WTC11 (cell line): ENCODE results near the gene AKT3. TPM values are rescaled to one million over a fixed set of nuclear protein-coding genes. Genes with fewer than 3 reads are reported as not detected.
A peak's percentile ranks its signal among the peaks of the same experiment; 100 is the strongest.

Source experiments
- ATAC-seq: fragments of 200-7000 bp; cut with Tn5 transposase; 2 replicates; pipeline ENCODE4 v1.10.0; 2021; ENCODE audit warnings: mild to moderate bottlenecking, moderate library complexity
- CTCF ChIA-PET: fragments of 300-600 bp; sonication (Branson Sonifier 250); formaldehyde crosslinking; loops from one replicate; lab custom pipeline; 2021; ENCODE audit warnings: antibody characterized with exemption; lab: Charles Lee
- POLR2A ChIA-PET: fragments of 350-600 bp; sonication (Branson Sonifier 250); formaldehyde crosslinking; loops from one replicate; lab custom pipeline; 2021; ENCODE audit warnings: antibody characterized with exemption; lab: Charles Lee
- DNase-seq: peaks from one replicate; pipeline ENCODE4 v3.0.0; 2021; ENCODE audit warnings: low spot score
- H3K27ac Mint-ChIP-seq: 2 replicates; pipeline ENCODE4 v1.8.0; 2021; ENCODE audit warnings: mixed read lengths
- H3K27me3 Mint-ChIP-seq: 2 replicates; pipeline ENCODE4 v1.8.0; 2021; ENCODE audit warnings: low read depth, mild to moderate bottlenecking, moderate library complexity, mixed read lengths
- H3K36me3 Mint-ChIP-seq: 2 replicates; pipeline ENCODE4 v1.8.0; 2021; ENCODE audit warnings: mixed read lengths
- H3K4me1 Mint-ChIP-seq: 2 replicates; pipeline ENCODE4 v1.8.0; 2022; ENCODE audit warnings: mixed read lengths
- H3K4me3 Mint-ChIP-seq: 2 replicates; pipeline ENCODE4 v1.8.0; 2021; ENCODE audit warnings: mild to moderate bottlenecking, moderate library complexity, mixed read lengths
- H3K9me3 Mint-ChIP-seq: 2 replicates; pipeline ENCODE4 v1.8.0; 2021; ENCODE audit warnings: mixed read lengths
- ATF6 ChIP-seq: sonication (generic); formaldehyde crosslinking; IDR thresholded peaks from 2 replicates; pipeline ENCODE4 v1.8.1; 2023; ENCODE audit warnings: mild to moderate bottlenecking, missing genetic modification reagents
- E2F4 ChIP-seq: sonication (generic); formaldehyde crosslinking; IDR thresholded peaks from 2 replicates; pipeline ENCODE4 v1.8.1; 2022; ENCODE audit warnings: low read depth, mild to moderate bottlenecking, moderate library complexity, missing genetic modification reagents, borderline replicate concordance
- ELF4 ChIP-seq: sonication (generic); formaldehyde crosslinking; IDR thresholded peaks from 2 replicates; pipeline ENCODE4 v1.8.1; 2022; ENCODE audit warnings: low read depth, mild to moderate bottlenecking, moderate library complexity, missing genetic modification reagents
- FOXP1 ChIP-seq: sonication (generic); formaldehyde crosslinking; IDR thresholded peaks from 2 replicates; pipeline ENCODE4 v1.8.0; 2022; ENCODE audit warnings: missing genetic modification reagents, mild to moderate bottlenecking, moderate library complexity, borderline replicate concordance
- FOXP4 ChIP-seq: sonication (generic); formaldehyde crosslinking; IDR thresholded peaks from 2 replicates; pipeline ENCODE4 v1.8.0; 2022; ENCODE audit warnings: mild to moderate bottlenecking, missing genetic modification reagents
- GABPB1 ChIP-seq: sonication (generic); formaldehyde crosslinking; IDR thresholded peaks from 2 replicates; pipeline ENCODE4 v1.8.1; 2023; ENCODE audit warnings: mild to moderate bottlenecking, missing genetic modification reagents
- GRHL2 ChIP-seq: fragments of 250-450 bp; sonication (Bioruptor Pico); IDR thresholded peaks from 2 replicates; pipeline ENCODE4 v1.8.0; 2022; ENCODE audit warnings: mild to moderate bottlenecking, moderate library complexity; ENCODE audit not compliant: insufficient replicate concordance, severe bottlenecking
- HMGA2 ChIP-seq: fragments of 250-450 bp; sonication (Bioruptor Pico); IDR thresholded peaks from 2 replicates; pipeline ENCODE4 v1.4.0; 2021; ENCODE audit warnings: mild to moderate bottlenecking, moderate library complexity
- NFYB ChIP-seq: sonication (generic); formaldehyde crosslinking; conservative IDR thresholded peaks from 2 replicates; pipeline ENCODE4 v1.8.0; 2022; ENCODE audit warnings: low read depth, missing genetic modification reagents
- NR3C1 ChIP-seq: sonication (generic); formaldehyde crosslinking; conservative IDR thresholded peaks from 2 replicates; pipeline ENCODE4 v1.8.1; 2023; ENCODE audit warnings: low read depth, mild to moderate bottlenecking, missing genetic modification reagents
- OVOL2 ChIP-seq: fragments of 250-450 bp; sonication (Bioruptor Pico); IDR thresholded peaks from 2 replicates; pipeline ENCODE4 v1.9.0; 2021; ENCODE audit warnings: mild to moderate bottlenecking, borderline replicate concordance
- PREB ChIP-seq: sonication (generic); formaldehyde crosslinking; IDR thresholded peaks from 2 replicates; pipeline ENCODE4 v1.8.1; 2022; ENCODE audit warnings: mild to moderate bottlenecking, missing genetic modification reagents, moderate library complexity, borderline replicate concordance
- PRRX2 ChIP-seq: fragments of 250-450 bp; sonication (Bioruptor Pico); IDR thresholded peaks from 2 replicates; pipeline ENCODE4 v1.8.0; 2021; ENCODE audit warnings: mild to moderate bottlenecking
- SMAD3 ChIP-seq: sonication (generic); formaldehyde crosslinking; IDR thresholded peaks from 2 replicates; pipeline ENCODE4 v1.8.0; 2022; ENCODE audit warnings: missing genetic modification reagents, mild to moderate bottlenecking, borderline replicate concordance
- TCF7 ChIP-seq: sonication (generic); formaldehyde crosslinking; IDR thresholded peaks from 2 replicates; pipeline ENCODE4 v1.8.0; 2022; ENCODE audit warnings: mild to moderate bottlenecking, low read depth, missing genetic modification reagents, moderate library complexity
- USF2 ChIP-seq: sonication (generic); formaldehyde crosslinking; IDR thresholded peaks from 2 replicates; pipeline ENCODE4 v1.8.1; 2023; ENCODE audit warnings: mild to moderate bottlenecking, missing genetic modification reagents, moderate library complexity
- ZNF263 ChIP-seq: sonication (generic); formaldehyde crosslinking; IDR thresholded peaks from 2 replicates; pipeline ENCODE4 v1.8.1; 2022; ENCODE audit warnings: low read depth, mild to moderate bottlenecking, moderate library complexity, missing genetic modification reagents
- ZNF317 ChIP-seq: sonication (generic); formaldehyde crosslinking; IDR thresholded peaks from 2 replicates; pipeline ENCODE4 v1.8.1; 2023; ENCODE audit warnings: low read depth, mild to moderate bottlenecking, moderate library complexity, missing genetic modification reagents, borderline replicate concordance
- ZNF416 ChIP-seq: fragments of 250-450 bp; sonication (Bioruptor Pico); IDR thresholded peaks from 2 replicates; pipeline ENCODE4 v1.9.0; 2021; ENCODE audit warnings: mild to moderate bottlenecking, inconsistent platforms
- ZNF425 ChIP-seq: fragments of 250-450 bp; sonication (Bioruptor Pico); conservative IDR thresholded peaks from 2 replicates; pipeline ENCODE4 v1.9.0; 2021; ENCODE audit warnings: mild to moderate bottlenecking
- total RNA-seq: library from RNA; stranded (reverse); gene quantifications from 3 replicates; pipeline ENCODE4 v1.2.3, GENCODE V29; 2021

Gene AKT3
- total RNA-seq, 1 experiment from 2014 or later: 38.5 TPM

- ChIA-PET POLR2A (no interaction called here), CTCF (interaction anchor here (0.6 to 2.2 kb wide), 5 partner anchors 10 to 239 kb away, joined by 3 to 6 read pairs (median 4); no protein-coding TSS in a partner anchor)
- TF ChIP-seq GABPB1: no peak
- TF ChIP-seq USF2 (CRISPR knock-in tag): peak; percentile 54; the same call in 1 of the 2 replicates
- TF ChIP-seq FOXP4 (CRISPR knock-in tag): no peak
- TF ChIP-seq ZNF416 (CRISPR knock-in tag): no peak
- 0 out of 2 replicates have a peak, but pooled peaks have one; percentile 46 for TF ChIP-seq FOXP1
- no peak for TF ChIP-seq ZNF425 (CRISPR knock-in tag)
- no peak for TF ChIP-seq E2F4 (CRISPR knock-in tag)
- TF ChIP-seq TCF7 (CRISPR knock-in tag): no peak
- TF ChIP-seq SMAD3: no peak
- TF ChIP-seq OVOL2 (CRISPR knock-in tag): no peak
- TF ChIP-seq PRRX2 (CRISPR knock-in tag): no peak
- TF ChIP-seq GRHL2 (CRISPR knock-in tag): no peak
- DNase-seq (no peak), ATAC-seq (no peak)
- H3K27ac Mint-ChIP-seq: peak overlapping the region; percentile 90
- peaks cover 5% of the 10 kb centered on the region for H3K9me3 Mint-ChIP-seq
- H3K4me1 Mint-ChIP-seq: peaks cover 66% of the 10 kb centered on the region
- no peaks in the 10 kb centered on the region for H3K27me3 Mint-ChIP-seq
- H3K36me3 Mint-ChIP-seq: peaks cover 4% of the 10 kb centered on the region; the same call in 1 of the 2 replicates
- H3K4me3 Mint-ChIP-seq: no peak overlapping the region
Observed at GRCh38 chr1:243730487-243731150, 119.4 kb downstream of the AKT3 start.

GRCh38 chr1:243729956-243730355 is 120.1 kb downstream of the AKT3 start:
- CTCF ChIA-PET: interaction anchor here (0.6 to 2.2 kb wide), 2 partner anchors 11 to 238 kb away, joined by 3 to 5 read pairs; no protein-coding TSS in a partner anchor
- peak; percentile 83 for ATAC-seq
- peak overlapping the region; percentile 90 for H3K27ac Mint-ChIP-seq

GRCh38 chr1:243727503-243728203 is 122.4 kb downstream of the AKT3 start:
- ATAC-seq: no peak
- H3K27ac Mint-ChIP-seq: no peak overlapping the region
- POLR2A ChIA-PET: no interaction called here
- DNase-seq: no peak
- TF ChIP-seq ATF6 (CRISPR knock-in tag) (no peak), ZNF263 (CRISPR knock-in tag) (no peak), PREB (CRISPR knock-in tag) (no peak), ELF4 (CRISPR knock-in tag) (no peak), NR3C1 (no peak), HMGA2 (CRISPR knock-in tag) (no peak), ZNF317 (CRISPR knock-in tag) (no peak)
- peaks cover 68% of the 10 kb centered on the region for H3K4me1 Mint-ChIP-seq
- no peaks in the 10 kb centered on the region for H3K27me3 Mint-ChIP-seq
- peaks cover 5% of the 10 kb centered on the region for H3K9me3 Mint-ChIP-seq
- CTCF ChIA-PET: no interaction called here
- H3K4me3 Mint-ChIP-seq: no peak overlapping the region
- peaks cover 4% of the 10 kb centered on the region; the same call in 1 of the 2 replicates for H3K36me3 Mint-ChIP-seq

More at GRCh38 chr1:243729956-243730355, 120.1 kb downstream of the AKT3 start:
- no peak for TF ChIP-seq ELF4 (CRISPR knock-in tag)
- peak; percentile 57 for TF ChIP-seq NFYB
- Mint-ChIP-seq H3K9me3 (peaks cover 5% of the 10 kb centered on the region), H3K27me3 (no peaks in the 10 kb centered on the region), H3K4me1 (peaks cover 66% of the 10 kb centered on the region), H3K4me3 (no peak overlapping the region), H3K36me3 (peaks cover 4% of the 10 kb centered on the region; the same call in 1 of the 2 replicates)
- no peak for DNase-seq
- POLR2A ChIA-PET: no interaction called here
